ENCODE measurements around the gene ARMC9.

ARMC9 gene

GRCh38 chr2:231413921-231414476 is 215.6 kb downstream of the ARMC9 start:
- DNase-seq (ENCODE audit: low read depth, low spot score), result no peak

- no peak for DNase-seq (ENCODE audit: low read depth, low spot score)
These were observed 216.6 kb downstream of the ARMC9 start for GRCh38 chr2:231415029-231415428.

GRCh38 chr2:231418820-231419640 is 220.6 kb downstream of the ARMC9 start:
- DNase-seq (ENCODE audit: low read depth, low spot score), result no peak

GRCh38 chr2:231421051-231421580 is 222.7 kb downstream of the ARMC9 start:
- DNase-seq (ENCODE audit: low read depth, low spot score), result no peak

GRCh38 chr2:231422056-231422455 is 223.6 kb downstream of the ARMC9 start:
- DNase-seq (ENCODE audit: low read depth, low spot score), result no peak

- DNase-seq (ENCODE audit: low read depth, low spot score), result no peak
These were observed 224.7 kb downstream of the ARMC9 start for GRCh38 chr2:231423176-231423575.

All from brain pericyte (primary cell).